Fibroblast of skin of abdomen (primary cell): Measurements from ENCODE around the gene OR51D1.
A peak's percentile ranks its signal among the peaks of the same experiment; 100 is the strongest.

Source experiments
- DNase-seq: peaks from one replicate; pipeline ENCODE4 v3.0.0-alpha.2; 2013

Gene OR51D1

GRCh38 chr11:4645974-4646373 is 8.7 kb downstream of the OR51D1 start:
- DNase-seq, result no peak

- DNase-seq, result no peak
Observed at GRCh38 chr11:4647766-4648165, 10.5 kb downstream of the OR51D1 start.

GRCh38 chr11:4654635-4655369 is 17.5 kb downstream of the OR51D1 start:
- no peak for DNase-seq

- DNase-seq, result no peak
Observed at GRCh38 chr11:4658629-4659445, 21.6 kb downstream of the OR51D1 start.

GRCh38 chr11:4662876-4663275 is 25.6 kb downstream of the OR51D1 start:
- DNase-seq, result no peak

GRCh38 chr11:4664183-4664582 is 26.9 kb downstream of the OR51D1 start:
- DNase-seq, result no peak

GRCh38 chr11:4664786-4665185 is 27.5 kb downstream of the OR51D1 start:
- peak; percentile 6 for DNase-seq

- DNase-seq, result no peak
Observed at GRCh38 chr11:4665424-4665823, 28.1 kb downstream of the OR51D1 start.

- DNase-seq, result no peak
Observed at GRCh38 chr11:4671741-4672140, 34.5 kb downstream of the OR51D1 start.

GRCh38 chr11:4672470-4672869 is 35.2 kb downstream of the OR51D1 start:
- DNase-seq, result peak; percentile 44

- DNase-seq, result no peak
Observed at GRCh38 chr11:4673781-4674180, 36.5 kb downstream of the OR51D1 start.

- DNase-seq, result no peak
Observed at GRCh38 chr11:4677948-4678347, 40.7 kb downstream of the OR51D1 start.

- DNase-seq, result no peak
Observed at GRCh38 chr11:4680341-4680740, 43.1 kb downstream of the OR51D1 start.

GRCh38 chr11:4682623-4683419 is 45.5 kb downstream of the OR51D1 start:
- DNase-seq, result peak; percentile 62

GRCh38 chr11:4684631-4685285 is 47.5 kb downstream of the OR51D1 start:
- DNase-seq, result no peak
